DND-41 (cell line): ENCODE measurements around the gene CYB5R3.

Source experiments
- ATAC-seq: fragments of 200-7000 bp; cut with Tn5 transposase; 3 replicates; pipeline ENCODE4 v1.9.1; 2021; ENCODE audit warnings: low read depth; ENCODE audit not compliant: insufficient read depth
- DNase-seq: peaks from one replicate; pipeline ENCODE4 v3.0.0-alpha.2; 2020
- H2AFZ ChIP-seq: 2 replicates; pipeline ENCODE4 v1.6.0; 2012; ENCODE audit warnings: low read depth, low read length
- H3K27ac ChIP-seq: 2 replicates; pipeline ENCODE4 v1.5.1; 2012; ENCODE audit warnings: low read length, inconsistent platforms
- H3K27me3 ChIP-seq: fragments of 200-600 bp; sonication (generic); 2 replicates; pipeline ENCODE4 v1.6.0; 2012; ENCODE audit warnings: low read length, mild to moderate bottlenecking, inconsistent platforms; ENCODE audit not compliant: insufficient read depth, poor library complexity
- H3K36me3 ChIP-seq: 2 replicates; pipeline ENCODE4 v1.5.1; 2012; ENCODE audit warnings: low read length, inconsistent platforms; ENCODE audit not compliant: insufficient read depth
- H3K4me1 ChIP-seq: 2 replicates; pipeline ENCODE4 v1.5.1; 2012; ENCODE audit warnings: mild to moderate bottlenecking, low read length; ENCODE audit not compliant: insufficient read depth
- H3K4me2 ChIP-seq: 2 replicates; pipeline ENCODE4 v1.6.0; 2012; ENCODE audit warnings: mild to moderate bottlenecking, moderate library complexity, low read length, inconsistent platforms; ENCODE audit not compliant: insufficient read depth
- H3K4me3 ChIP-seq, 2 experiments: fragments of 200-600 bp in 1 of 2; shearing (Covaris generic) in 1 of 2; 2 replicates each; pipeline ENCODE4 v1.5.1; 2012 to 2016; ENCODE audit warnings: inconsistent platforms in 2 of 2, low read length in 2 of 2, mild to moderate bottlenecking in 2 of 2, low read depth in 1 of 2, moderate library complexity in 1 of 2
- H3K79me2 ChIP-seq: 2 replicates; pipeline ENCODE4 v1.6.0; 2012; ENCODE audit warnings: low read length, inconsistent platforms; ENCODE audit not compliant: insufficient read depth
- H3K9ac ChIP-seq: 2 replicates; pipeline ENCODE4 v1.6.0; 2012; ENCODE audit warnings: low read depth, mild to moderate bottlenecking, inconsistent platforms, low read length, moderate library complexity
- H3K9me3 ChIP-seq: 2 replicates; pipeline ENCODE4 v1.5.1; 2012; ENCODE audit warnings: low read length, moderate library complexity, mild to moderate bottlenecking, inconsistent platforms; ENCODE audit not compliant: insufficient read depth, severe bottlenecking
- H4K20me1 ChIP-seq: 2 replicates; pipeline ENCODE4 v1.6.0; 2012; ENCODE audit warnings: low read length; ENCODE audit not compliant: insufficient read depth
- EZH2 ChIP-seq: IDR thresholded peaks from 3 replicates; pipeline ENCODE4 v1.6.1; 2012; ENCODE audit warnings: borderline replicate concordance, low read depth, mild to moderate bottlenecking, moderate library complexity, low read length, inconsistent platforms; ENCODE audit not compliant: severe bottlenecking
- TF ChIP-seq, protein P1 (sequence below): IDR thresholded peaks from 2 replicates; pipeline ENCODE4 v1.5.1; 2012; ENCODE audit warnings: borderline replicate concordance, low read length, moderate library complexity, mild to moderate bottlenecking; ENCODE audit not compliant: poor library complexity, severe bottlenecking; ENCODE audit errors: extremely low read depth

The CYB5R3 gene

DNA sequence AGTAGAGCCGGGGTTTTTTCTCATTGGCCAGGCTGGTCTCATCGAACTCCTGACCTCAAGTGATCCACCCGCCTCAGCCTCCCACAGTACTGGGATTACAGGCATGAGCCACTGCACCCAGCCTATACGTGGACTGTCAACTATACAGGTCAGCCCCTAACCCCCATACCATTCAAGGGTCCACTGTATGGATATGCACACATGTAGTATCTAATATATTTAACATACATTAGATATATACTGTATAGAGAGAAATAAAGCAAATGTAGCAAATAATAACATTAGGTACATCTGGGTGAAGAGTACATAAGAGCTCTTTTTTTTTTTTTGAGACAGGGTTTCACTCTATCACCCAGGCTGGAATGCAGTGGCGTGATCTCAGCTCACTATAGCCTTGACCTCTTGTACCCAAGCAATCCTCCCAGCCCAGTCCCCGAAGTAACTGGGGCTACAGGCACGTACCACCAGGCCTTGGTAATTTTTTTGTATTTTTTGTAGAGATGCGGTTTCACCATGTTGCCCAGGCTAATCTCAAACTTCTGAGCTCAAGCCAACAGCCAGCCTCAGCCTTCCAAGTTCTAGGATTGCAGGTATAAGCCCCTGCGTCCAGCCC is 7.3 kb downstream of the CYB5R3 start:
- Histone ChIP-seq H3K36me3 (peaks cover 11% of the 10 kb centered on the region), H3K4me3 (no peak overlapping the region), H3K4me2 (no peak overlapping the region), H3K9ac (no peak overlapping the region), H4K20me1 (peaks cover 48% of the 10 kb centered on the region), H3K27ac (no peak overlapping the region), H2AFZ (no peak overlapping the region), H3K79me2 (peaks cover 82% of the 10 kb centered on the region), H3K27me3 (no peaks in the 10 kb centered on the region), H3K4me1 (peaks cover 15% of the 10 kb centered on the region), H3K9me3 (no peaks in the 10 kb centered on the region)
- no peak for ATAC-seq
- no peak for TF ChIP-seq EZH2
- TF ChIP-seq, protein P1, sequence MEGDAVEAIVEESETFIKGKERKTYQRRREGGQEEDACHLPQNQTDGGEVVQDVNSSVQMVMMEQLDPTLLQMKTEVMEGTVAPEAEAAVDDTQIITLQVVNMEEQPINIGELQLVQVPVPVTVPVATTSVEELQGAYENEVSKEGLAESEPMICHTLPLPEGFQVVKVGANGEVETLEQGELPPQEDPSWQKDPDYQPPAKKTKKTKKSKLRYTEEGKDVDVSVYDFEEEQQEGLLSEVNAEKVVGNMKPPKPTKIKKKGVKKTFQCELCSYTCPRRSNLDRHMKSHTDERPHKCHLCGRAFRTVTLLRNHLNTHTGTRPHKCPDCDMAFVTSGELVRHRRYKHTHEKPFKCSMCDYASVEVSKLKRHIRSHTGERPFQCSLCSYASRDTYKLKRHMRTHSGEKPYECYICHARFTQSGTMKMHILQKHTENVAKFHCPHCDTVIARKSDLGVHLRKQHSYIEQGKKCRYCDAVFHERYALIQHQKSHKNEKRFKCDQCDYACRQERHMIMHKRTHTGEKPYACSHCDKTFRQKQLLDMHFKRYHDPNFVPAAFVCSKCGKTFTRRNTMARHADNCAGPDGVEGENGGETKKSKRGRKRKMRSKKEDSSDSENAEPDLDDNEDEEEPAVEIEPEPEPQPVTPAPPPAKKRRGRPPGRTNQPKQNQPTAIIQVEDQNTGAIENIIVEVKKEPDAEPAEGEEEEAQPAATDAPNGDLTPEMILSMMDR: no peak
- no peak for DNase-seq

DNA sequence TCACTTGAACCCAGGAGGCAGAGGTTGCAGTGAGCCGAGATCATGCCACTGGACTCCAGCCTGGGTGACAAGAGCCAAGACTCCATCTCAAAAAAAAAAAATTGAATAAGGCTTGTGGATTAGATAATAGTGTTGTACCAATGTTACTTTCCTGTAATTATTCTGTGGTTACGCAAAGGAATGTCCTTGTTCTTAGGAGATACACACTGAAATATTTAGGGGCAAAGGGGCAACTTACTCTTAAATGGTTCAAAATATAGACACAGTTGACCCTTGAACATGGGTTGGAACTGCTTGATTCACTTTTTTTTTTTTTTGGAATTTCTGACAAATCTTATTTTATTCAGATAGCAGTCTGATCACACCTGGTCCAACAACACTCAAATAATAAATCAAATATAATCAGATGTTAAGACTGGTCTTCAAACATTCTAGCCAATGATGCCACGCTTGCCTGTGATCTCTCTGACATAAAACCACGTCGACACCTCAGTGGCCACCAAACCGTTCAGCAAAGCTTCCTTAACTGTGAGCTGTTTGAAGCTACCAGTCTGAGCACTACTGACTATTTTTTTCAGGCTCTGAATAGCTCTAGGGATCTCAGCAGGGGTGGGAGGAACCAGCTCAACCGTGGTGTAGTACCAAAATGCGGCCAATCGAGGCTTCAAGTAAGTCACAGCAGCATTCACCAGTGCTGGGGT is 9.5 kb downstream of the CYB5R3 start:
- Histone ChIP-seq H3K4me3 (no peak overlapping the region), H3K9me3 (no peaks in the 10 kb centered on the region), H3K36me3 (peaks cover 18% of the 10 kb centered on the region), H2AFZ (no peak overlapping the region), H3K4me1 (no peaks in the 10 kb centered on the region), H3K4me2 (no peak overlapping the region), H3K27me3 (no peaks in the 10 kb centered on the region), H4K20me1 (peaks cover 38% of the 10 kb centered on the region), H3K27ac (no peak overlapping the region), H3K9ac (no peak overlapping the region), H3K79me2 (peaks cover 72% of the 10 kb centered on the region)
- no peak for DNase-seq
- ATAC-seq: 0 out of 3 replicates have a peak, but pooled peaks have one; percentile 35
- TF ChIP-seq EZH2: no peak
- TF ChIP-seq, protein P1: no peak

DNA sequence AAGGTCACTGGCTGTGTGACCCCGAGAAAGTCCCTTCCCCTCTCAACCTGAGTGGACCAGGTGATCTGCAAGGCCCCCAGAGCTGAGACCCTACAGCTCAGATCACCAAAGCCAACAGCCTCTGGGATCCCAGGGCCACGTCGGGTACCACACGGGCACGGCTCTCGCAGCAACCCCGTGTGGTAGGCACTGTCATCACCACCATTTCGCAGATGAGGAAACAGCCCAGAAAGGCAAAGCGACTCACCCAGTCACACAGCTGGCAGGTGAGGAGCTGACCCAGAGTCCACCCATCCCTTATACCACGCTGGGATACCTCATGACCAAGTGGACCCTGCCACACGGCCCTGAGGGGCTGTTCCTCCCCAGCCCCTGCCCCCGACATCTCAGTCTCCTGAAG is 11.6 kb downstream of the CYB5R3 start:
- H3K27me3 ChIP-seq: no peaks in the 10 kb centered on the region
- no peak overlapping the region for H3K4me3 ChIP-seq
- DNase-seq: no peak
- H3K9ac ChIP-seq: no peak overlapping the region
- H3K27ac ChIP-seq: no peak overlapping the region
- no peak overlapping the region for H2AFZ ChIP-seq
- H3K4me1 ChIP-seq: no peaks in the 10 kb centered on the region
- H3K9me3 ChIP-seq: no peaks in the 10 kb centered on the region
- no peak overlapping the region for H3K4me2 ChIP-seq
- no peak for TF ChIP-seq EZH2
- TF ChIP-seq, protein P1: no peak
- no peak for ATAC-seq
- H3K79me2 ChIP-seq: peaks cover 51% of the 10 kb centered on the region
- H3K36me3 ChIP-seq: peaks cover 33% of the 10 kb centered on the region
- peaks cover 21% of the 10 kb centered on the region for H4K20me1 ChIP-seq
